OCI-LY7 (cell line): Measurements from ENCODE around the gene KCNQ1OT1.

Source experiments
- CTCF ChIP-seq: fragments of 200-600 bp; sonication (generic); conservative IDR thresholded peaks from 2 replicates; pipeline ENCODE4 v1.5.1; 2014; ENCODE audit warnings: mild to moderate bottlenecking, antibody characterized with exemption, low read length, moderate library complexity, mixed read lengths
- EZH2phosphoT487 ChIP-seq: fragments of 200-600 bp; sonication (generic); IDR thresholded peaks from 2 replicates; pipeline ENCODE4 v1.6.1; 2018; ENCODE audit warnings: low read depth, borderline replicate concordance, mild to moderate bottlenecking, mixed run types, antibody characterized with exemption, low read length, moderate library complexity, mixed read lengths

DNA sequence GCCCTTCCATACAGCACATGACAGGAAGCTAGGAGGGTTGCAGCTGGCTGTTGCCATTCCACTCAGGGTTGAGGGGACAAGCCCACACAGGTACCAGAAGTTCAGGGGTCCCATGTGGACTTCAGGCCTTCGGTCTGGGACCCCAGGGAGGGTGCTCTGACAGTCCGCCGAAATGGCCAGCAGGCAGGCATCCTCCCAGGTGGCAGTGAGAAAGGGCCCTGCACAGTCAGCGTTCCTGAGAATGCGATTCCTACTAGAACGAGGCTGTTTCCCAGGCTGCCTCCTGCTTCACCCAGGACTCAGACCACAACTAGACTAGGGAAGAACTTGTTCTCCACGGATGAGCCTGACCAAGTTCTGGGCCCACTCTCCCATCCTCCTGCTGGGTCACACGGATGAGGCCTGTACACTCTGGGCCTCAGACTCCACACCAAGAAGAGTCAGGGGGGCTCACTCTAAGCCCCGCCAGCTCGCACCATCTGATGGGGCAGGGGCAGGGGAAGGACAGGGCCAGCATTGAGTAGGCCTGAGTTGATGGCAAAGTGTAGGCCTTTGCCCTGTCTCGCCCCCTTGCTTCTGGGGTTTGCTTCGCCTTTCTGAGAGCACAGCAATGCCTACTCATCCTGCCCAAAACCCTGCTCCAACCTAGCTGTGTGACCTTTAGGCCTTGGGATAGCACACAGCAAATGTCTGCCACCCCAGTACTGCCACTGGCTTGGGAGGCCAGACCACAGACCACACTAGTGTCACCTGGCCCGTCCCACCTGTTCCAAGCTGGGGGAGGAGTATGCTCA lies 14.0 kb downstream of the KCNQ1OT1 start:
- no peak for TF ChIP-seq CTCF
- no peak for TF ChIP-seq EZH2phosphoT487
